Lower lobe of right lung (tissue), 2 donors: Measurements from ENCODE around the gene NOVA2. TPM values are rescaled to one million over a fixed set of nuclear protein-coding genes. Genes with fewer than 3 reads are reported as not detected.

Experiments used
- ATAC-seq, 2 donors: fragments of 200-7000 bp; cut with Tn5 transposase; one replicate each; pipeline ENCODE4 v1.9.1; 2020 to 2022; ENCODE audit warnings: mild to moderate bottlenecking in 2 of 2, moderate library complexity in 2 of 2
- DNase-seq: peaks from one replicate; pipeline ENCODE4 v3.0.0-alpha.2; 2020
- H3K27ac ChIP-seq: fragments of 200-600 bp; one replicate; pipeline ENCODE4 v1.8.0; 2022
- H3K27me3 ChIP-seq: fragments of 200-600 bp; one replicate; pipeline ENCODE4 v1.8.0; 2022; ENCODE audit warnings: low read depth
- H3K36me3 ChIP-seq: fragments of 200-600 bp; one replicate; pipeline ENCODE4 v1.8.0; 2022; ENCODE audit warnings: mild to moderate bottlenecking
- H3K4me1 ChIP-seq: fragments of 200-600 bp; one replicate; pipeline ENCODE4 v1.8.0; 2022
- H3K4me3 ChIP-seq: fragments of 200-600 bp; one replicate; pipeline ENCODE4 v1.8.0; 2022; ENCODE audit warnings: mild to moderate bottlenecking
- H3K9me3 ChIP-seq: fragments of 200-600 bp; one replicate; pipeline ENCODE4 v1.8.0; 2022
- intact Hi-C: fragments of 100-400 bp; cut with DNase I; formaldehyde crosslinking; loops from one replicate; pipeline ENCODE4 v1.11.0; 2022
- total RNA-seq: library from RNA; stranded (reverse); fragmentation: NEBNext Ultra II Directional; extraction: Animal tissue kit (Norgen Biotek cat#: 25700); gene quantifications from one replicate; pipeline ENCODE4 v1.2.1, GENCODE V29; 2021
- TF ChIP-seq, protein P1 (sequence below): fragments of 200-600 bp; IDR thresholded peaks from one replicate; pipeline ENCODE4 v1.8.0; 2022; ENCODE audit warnings: antibody characterized with exemption, mild to moderate bottlenecking
- donor health status: DM: no; HTN: yes; CAD: no; lungs with severe emphysema.

Gene NOVA2
- total RNA-seq, 1 donor from 2014 or later: 18.8 TPM

DNA sequence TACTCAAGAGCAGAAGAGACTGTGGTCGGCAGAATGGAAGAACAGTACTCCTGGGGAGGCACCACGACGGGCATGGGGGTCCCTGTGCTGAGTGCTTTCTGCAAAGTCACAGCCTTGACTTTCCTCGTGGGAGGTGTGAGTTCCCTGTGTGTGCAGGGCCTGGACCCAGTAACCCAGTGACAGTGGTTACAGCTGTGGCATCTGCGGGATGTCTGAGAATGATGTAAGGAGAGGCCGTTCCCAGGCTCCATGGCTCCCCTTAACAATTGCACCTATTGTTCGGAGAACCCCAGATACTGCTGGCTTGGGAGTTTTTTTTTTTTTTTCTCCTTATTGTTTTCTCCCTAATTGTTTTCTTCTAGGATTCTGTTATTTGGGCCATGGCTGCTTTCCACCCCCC lies 54.0 kb downstream of the NOVA2 start:
- no peak for DNase-seq
- H3K27ac ChIP-seq: no peak overlapping the region

DNA sequence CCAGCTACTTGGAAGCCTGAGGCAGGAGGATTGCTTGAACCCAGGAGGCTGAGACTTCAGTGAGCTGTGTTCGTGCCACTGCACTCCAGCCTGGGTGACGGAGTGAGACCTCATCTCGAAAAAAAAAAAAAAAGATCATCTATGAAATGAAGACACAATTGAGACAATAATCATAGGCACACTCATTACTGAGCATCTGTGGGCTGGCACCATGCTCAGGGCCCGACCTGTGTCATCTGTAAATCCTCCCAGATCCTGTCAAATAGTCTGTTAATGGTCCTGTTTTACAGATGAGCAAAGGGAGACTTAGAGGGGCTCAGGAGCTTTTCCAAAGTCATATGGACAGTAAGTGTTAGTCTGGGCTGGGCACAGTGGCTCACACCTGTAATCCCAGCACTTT lies 54.9 kb downstream of the NOVA2 start:
- TF ChIP-seq, protein P1, sequence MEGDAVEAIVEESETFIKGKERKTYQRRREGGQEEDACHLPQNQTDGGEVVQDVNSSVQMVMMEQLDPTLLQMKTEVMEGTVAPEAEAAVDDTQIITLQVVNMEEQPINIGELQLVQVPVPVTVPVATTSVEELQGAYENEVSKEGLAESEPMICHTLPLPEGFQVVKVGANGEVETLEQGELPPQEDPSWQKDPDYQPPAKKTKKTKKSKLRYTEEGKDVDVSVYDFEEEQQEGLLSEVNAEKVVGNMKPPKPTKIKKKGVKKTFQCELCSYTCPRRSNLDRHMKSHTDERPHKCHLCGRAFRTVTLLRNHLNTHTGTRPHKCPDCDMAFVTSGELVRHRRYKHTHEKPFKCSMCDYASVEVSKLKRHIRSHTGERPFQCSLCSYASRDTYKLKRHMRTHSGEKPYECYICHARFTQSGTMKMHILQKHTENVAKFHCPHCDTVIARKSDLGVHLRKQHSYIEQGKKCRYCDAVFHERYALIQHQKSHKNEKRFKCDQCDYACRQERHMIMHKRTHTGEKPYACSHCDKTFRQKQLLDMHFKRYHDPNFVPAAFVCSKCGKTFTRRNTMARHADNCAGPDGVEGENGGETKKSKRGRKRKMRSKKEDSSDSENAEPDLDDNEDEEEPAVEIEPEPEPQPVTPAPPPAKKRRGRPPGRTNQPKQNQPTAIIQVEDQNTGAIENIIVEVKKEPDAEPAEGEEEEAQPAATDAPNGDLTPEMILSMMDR: no peak
- DNase-seq (no peak), ATAC-seq (no peak)
- Histone ChIP-seq H3K36me3 (no peaks in the 10 kb centered on the region), H3K4me1 (no peaks in the 10 kb centered on the region), H3K9me3 (no peaks in the 10 kb centered on the region), H3K27ac (no peak overlapping the region), H3K4me3 (no peak overlapping the region), H3K27me3 (peaks cover 4% of the 10 kb centered on the region)
- intact Hi-C loops: no loop called here

More for the DNA sequence above, 54.0 kb downstream of the NOVA2 start:
- Histone ChIP-seq H3K4me1 (no peaks in the 10 kb centered on the region), H3K9me3 (no peaks in the 10 kb centered on the region), H3K27me3 (peaks cover 4% of the 10 kb centered on the region), H3K36me3 (no peaks in the 10 kb centered on the region), H3K4me3 (no peak overlapping the region)
- intact Hi-C loops: no loop called here
- no peak for ATAC-seq
- TF ChIP-seq, protein P1: no peak

DNA sequence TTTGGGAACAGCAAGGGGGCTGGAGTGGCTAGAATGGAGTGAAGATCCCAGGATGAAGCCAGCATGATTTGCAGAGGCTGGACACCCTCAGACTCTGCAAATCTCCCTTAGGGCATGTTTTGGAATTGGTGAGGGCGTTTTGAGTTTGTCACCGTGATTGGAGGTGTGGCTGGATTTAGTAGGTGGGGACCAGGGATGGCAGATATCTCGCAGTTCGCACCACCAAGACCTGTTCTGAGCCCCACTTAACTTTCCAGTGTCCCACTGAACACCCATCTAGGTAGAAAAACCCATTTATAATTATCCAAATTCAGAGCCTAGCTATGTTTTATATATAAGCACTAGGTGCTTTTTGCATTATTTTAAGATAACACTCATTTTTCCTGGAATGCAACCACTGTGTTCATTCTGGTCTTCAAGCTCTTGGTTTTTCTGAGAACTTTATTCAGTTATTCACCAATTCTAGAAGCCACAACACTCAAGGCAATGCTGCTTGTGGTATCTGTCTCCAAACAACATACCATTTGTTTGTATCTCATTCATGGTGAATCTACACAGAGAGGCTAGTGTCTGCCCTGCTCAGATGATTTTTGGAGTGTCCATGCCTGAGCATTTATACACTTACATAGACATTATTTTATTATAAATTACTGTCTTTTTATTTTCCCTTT lies 56.1 kb downstream of the NOVA2 start:
- no peaks in the 10 kb centered on the region for H3K9me3 ChIP-seq
- intact Hi-C loops: no loop called here
- H3K27me3 ChIP-seq: peaks cover 4% of the 10 kb centered on the region
- TF ChIP-seq, protein P1: no peak
- DNase-seq (no peak), ATAC-seq (no peak)
- no peaks in the 10 kb centered on the region for H3K36me3 ChIP-seq
- no peak overlapping the region for H3K27ac ChIP-seq
- H3K4me1 ChIP-seq: no peaks in the 10 kb centered on the region
- no peak overlapping the region for H3K4me3 ChIP-seq

DNA sequence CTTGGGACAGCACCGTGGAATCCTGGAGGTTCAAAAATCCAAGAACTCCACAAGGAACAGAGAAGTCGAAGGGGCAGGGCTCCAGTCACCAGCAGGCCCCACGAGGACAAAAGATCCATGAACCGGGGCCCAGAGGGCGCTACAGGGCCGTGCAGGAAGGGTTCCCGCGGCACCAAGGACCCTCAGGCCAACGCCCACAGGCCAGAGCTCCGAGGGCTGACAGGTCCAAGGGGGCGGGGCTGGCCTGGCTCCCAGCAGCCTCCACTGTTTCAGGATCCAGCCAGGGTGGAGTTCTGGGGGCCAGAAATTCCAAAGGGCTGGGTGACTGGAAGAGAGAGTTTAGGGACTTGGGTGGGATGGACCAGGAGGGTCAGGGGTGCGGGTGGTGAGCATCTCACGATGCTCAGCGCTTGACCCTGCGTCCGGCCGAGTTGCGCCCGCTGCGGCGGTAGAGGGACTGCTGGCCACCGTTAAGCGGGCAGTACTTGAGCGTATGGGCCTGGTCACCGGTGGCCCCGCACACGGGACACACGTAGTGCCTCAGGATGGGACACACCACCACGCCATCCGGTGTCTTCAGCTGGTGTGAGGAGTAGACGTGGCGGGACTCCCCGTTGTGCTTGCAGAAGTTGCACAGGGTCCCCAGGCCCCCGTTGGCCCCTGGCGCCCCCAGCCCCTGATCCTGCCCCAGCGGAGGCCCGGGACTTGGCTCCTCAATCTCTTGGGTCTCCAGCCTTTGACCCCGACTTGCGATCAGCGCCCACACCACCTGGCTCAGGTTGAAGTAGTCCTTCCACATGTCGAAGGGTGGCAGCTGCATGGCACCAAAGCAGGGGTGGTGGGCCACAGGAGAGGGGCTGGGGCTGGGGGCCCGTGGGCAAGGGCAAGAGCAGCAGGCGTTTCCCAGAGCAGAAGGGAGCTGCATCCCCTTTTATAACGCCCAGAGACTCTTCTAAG lies 59.5 kb downstream of the NOVA2 start, which contains the start of gene NANOS2:
Gene NANOS2, minus strand, starts transcription at position 905 of the 957 bp plus-strand sequence. Its CDS starts 85 bp downstream, at position 820.
- TF ChIP-seq, protein P1: no peak
- Histone ChIP-seq H3K9me3 (no peaks in the 10 kb centered on the region), H3K4me3 (no peak within 1 kb of the TSS), H3K27ac (no peak within 1 kb of the TSS), H3K27me3 (peaks cover 7% of the 10 kb centered on the region), H3K36me3 (no peaks in the 10 kb centered on the region), H3K4me1 (no peaks in the 10 kb centered on the region)
- ATAC-seq (peak; percentile 20 to 37), DNase-seq (no peak)
- intact Hi-C loops: no loop called here

DNA sequence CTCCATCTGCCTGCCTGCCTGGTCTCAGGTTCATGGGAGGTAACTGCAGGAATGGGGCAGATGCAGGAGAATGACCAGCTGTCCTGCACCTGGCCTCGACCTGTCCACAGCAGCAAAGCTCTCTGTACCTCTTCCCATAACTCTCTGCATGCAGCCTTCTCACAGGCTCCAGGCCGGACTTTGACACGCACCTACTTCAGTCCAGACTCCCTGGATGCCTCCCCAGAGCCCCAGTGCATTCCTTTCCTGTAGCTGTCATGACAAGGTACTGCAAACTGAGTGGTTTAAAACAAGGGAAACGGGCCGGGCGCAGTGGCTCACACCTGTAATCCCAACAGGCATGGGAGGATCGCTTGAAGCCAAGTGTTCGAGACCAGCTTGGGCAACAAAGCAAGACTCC lies 62.4 kb downstream of the NOVA2 start:
- Histone ChIP-seq H3K4me1 (no peaks in the 10 kb centered on the region), H3K27me3 (peaks cover 7% of the 10 kb centered on the region), H3K36me3 (no peaks in the 10 kb centered on the region), H3K9me3 (no peaks in the 10 kb centered on the region), H3K27ac (no peak overlapping the region), H3K4me3 (no peak overlapping the region)
- ATAC-seq: no peak
- no peak for DNase-seq
- TF ChIP-seq, protein P1: no peak
- intact Hi-C loops: no loop called here
